Measurements from ENCODE around the gene SPINT2. TPM values are rescaled to one million over a fixed set of nuclear protein-coding genes. Genes with fewer than 3 reads are reported as not detected.

The SPINT2 gene
- total and polyA plus RNA-seq, 2 donors (not counting 1 experiment from before 2014, with no cell fraction given): 50.0 to 70.0 TPM

DNA sequence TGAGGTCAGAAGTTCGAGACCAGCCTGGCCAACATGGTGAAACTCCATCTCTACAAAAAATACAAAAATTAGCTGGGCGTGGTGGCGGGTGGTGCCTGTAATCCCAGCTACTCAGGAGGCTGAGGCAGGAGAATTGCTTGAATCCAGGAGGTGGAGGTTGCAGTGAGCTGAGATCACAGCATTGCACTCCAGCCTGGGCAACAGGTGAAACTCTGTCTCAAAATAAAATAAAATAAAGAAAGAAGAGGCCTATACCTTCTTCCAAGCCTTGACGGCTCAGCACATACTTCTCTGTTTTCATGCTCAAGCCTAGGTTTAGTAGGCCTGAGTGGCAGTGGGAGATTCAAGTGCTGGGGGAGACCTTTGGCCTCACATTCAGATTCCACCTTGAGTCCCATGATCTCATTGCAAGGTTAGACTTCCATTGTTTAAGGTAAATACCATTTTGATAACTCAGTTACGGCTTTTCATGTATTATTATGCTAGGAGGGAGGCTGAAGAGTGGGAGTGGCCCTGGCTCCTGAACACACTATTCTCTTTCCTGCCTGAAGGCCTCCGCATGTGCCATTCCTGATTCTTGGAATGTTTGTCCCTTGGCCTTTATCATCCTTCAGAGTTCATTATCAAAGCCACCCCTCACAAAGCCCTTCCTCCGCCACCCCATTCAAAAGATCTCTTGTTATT is 1.6 kb upstream of the SPINT2 start:
- Histone ChIP-seq H3K27me3 (replicated peaks in 1 of 4; ENCODE audit: control extremely low read depth in 1 of 4, control insufficient read depth in 3 of 4, insufficient read depth in 4 of 4, low read length in 3 of 4) (no peaks in the 10 kb centered on the region), H3K27ac (ENCODE audit: low read length in 2 of 2) (peak overlapping the region; percentile 83 to 98), H3K9me3 (ENCODE audit: control extremely low read depth in 1 of 3, control insufficient read depth in 2 of 3, insufficient read depth in 1 of 3, low read length in 2 of 3) (no peaks in the 10 kb centered on the region), H3K79me2 (ENCODE audit: control insufficient read depth, insufficient read depth, low read length) (peaks cover 29% of the 10 kb centered on the region), H3K4me3 (ENCODE audit: control extremely low read depth in 1 of 5, extremely low read depth in 1 of 5, insufficient read depth in 1 of 5, low read depth in 2 of 5, low read length in 4 of 5) (no peak overlapping the region), H4K20me1 (ENCODE audit: control insufficient read depth, insufficient read depth, low read length, poor library complexity, severe bottlenecking) (no peaks in the 10 kb centered on the region), H2AFZ (ENCODE audit: insufficient read depth, low read depth, low read length, poor library complexity, severe bottlenecking) (no peak overlapping the region), H3K36me3 (replicated peaks in 1 of 2; ENCODE audit: control extremely low read depth in 1 of 2, control insufficient read depth in 1 of 2, extremely low read depth in 1 of 2, insufficient read depth in 2 of 2, low read length in 1 of 2) (no peaks in the 10 kb centered on the region), H3K9ac (ENCODE audit: low read length) (no peak overlapping the region), H3K4me2 (replicated peaks; ENCODE audit: low read depth, low read length, poor library complexity, severe bottlenecking) (peak overlapping the region; percentile 87), H3K4me1 (ENCODE audit: control insufficient read depth in 2 of 2, insufficient read depth in 2 of 2, low read length in 2 of 2) (peaks cover 20 to 26% of the 10 kb centered on the region in 2 donors)
- peaks cover 32% of the 10 kb centered on the region for H3K4me1 Mint-ChIP-seq
- DNase-seq: no peak
- H3K27ac Mint-ChIP-seq: peak overlapping the region; percentile 86
- ChIA-PET POLR2A (interaction anchor here (0.7 to 1.3 kb wide), 3 partner anchors 9 to 598 kb away, joined by 3 to 4 read pairs (median 4); no protein-coding TSS in a partner anchor), CTCF (interaction anchor here (0.9 kb wide), 1 partner anchor 19 kb away, joined by 5 read pairs; no protein-coding TSS in a partner anchor)
- no peaks in the 10 kb centered on the region for H3K9me3 Mint-ChIP-seq (ENCODE audit: insufficient read depth)
- no peak for TF ChIP-seq EZH2 (IDR thresholded peaks at IDR 0.05; ENCODE audit: borderline replicate concordance, insufficient read depth, low read depth, low read length, poor library complexity, severe bottlenecking)
- TF ChIP-seq, protein P1, sequence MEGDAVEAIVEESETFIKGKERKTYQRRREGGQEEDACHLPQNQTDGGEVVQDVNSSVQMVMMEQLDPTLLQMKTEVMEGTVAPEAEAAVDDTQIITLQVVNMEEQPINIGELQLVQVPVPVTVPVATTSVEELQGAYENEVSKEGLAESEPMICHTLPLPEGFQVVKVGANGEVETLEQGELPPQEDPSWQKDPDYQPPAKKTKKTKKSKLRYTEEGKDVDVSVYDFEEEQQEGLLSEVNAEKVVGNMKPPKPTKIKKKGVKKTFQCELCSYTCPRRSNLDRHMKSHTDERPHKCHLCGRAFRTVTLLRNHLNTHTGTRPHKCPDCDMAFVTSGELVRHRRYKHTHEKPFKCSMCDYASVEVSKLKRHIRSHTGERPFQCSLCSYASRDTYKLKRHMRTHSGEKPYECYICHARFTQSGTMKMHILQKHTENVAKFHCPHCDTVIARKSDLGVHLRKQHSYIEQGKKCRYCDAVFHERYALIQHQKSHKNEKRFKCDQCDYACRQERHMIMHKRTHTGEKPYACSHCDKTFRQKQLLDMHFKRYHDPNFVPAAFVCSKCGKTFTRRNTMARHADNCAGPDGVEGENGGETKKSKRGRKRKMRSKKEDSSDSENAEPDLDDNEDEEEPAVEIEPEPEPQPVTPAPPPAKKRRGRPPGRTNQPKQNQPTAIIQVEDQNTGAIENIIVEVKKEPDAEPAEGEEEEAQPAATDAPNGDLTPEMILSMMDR (IDR thresholded peaks at IDR 0.05): no peak
- H3K27me3 Mint-ChIP-seq: no peaks in the 10 kb centered on the region
- no peak for ATAC-seq (ENCODE audit: low read depth)
- intact Hi-C loops (cut with micrococcal nuclease): no loop called here
- WGBS (ENCODE audit: insufficient coverage): 95% methylated on average over 3 of the region's 7 CpGs
- H3K4me3 Mint-ChIP-seq: peak overlapping the region; percentile 41

Data from B cell (primary cell).